HepG2 (cell line): ENCODE measurements around the gene CRAT. TPM values are rescaled to one million over a fixed set of nuclear protein-coding genes. Genes with fewer than 3 reads are reported as not detected.

ENCODE experiments used
- MAZ ChIP-seq, 2 experiments: sonication (generic) in 1 of 2; formaldehyde crosslinking in 1 of 2; IDR thresholded peaks; 2 replicates each; pipeline versions ENCODE4 v1.5.0 to v1.6.1; 2012 to 2020; ENCODE audit warnings: low read depth in 2 of 2, mild to moderate bottlenecking in 2 of 2, borderline replicate concordance in 1 of 2, improper control_type of control experiment in 1 of 2, low read length in 1 of 2, missing genetic modification reagents in 1 of 2, moderate library complexity in 1 of 2
- MYC ChIP-seq: sonication (generic); formaldehyde crosslinking; IDR thresholded peaks from 2 replicates; pipeline ENCODE4 v1.9.0; 2021; ENCODE audit warnings: missing genetic modification reagents, borderline replicate concordance
- PATZ1 ChIP-seq: sonication (generic); formaldehyde crosslinking; IDR thresholded peaks from 2 replicates; pipeline ENCODE4 v1.4.0; 2020; ENCODE audit warnings: missing genetic modification reagents
- PAX8 ChIP-seq: sonication (generic); formaldehyde crosslinking; IDR thresholded peaks from 2 replicates; pipeline ENCODE4 v1.8.0; 2022; ENCODE audit warnings: mild to moderate bottlenecking, missing genetic modification reagents, borderline replicate concordance
- SP4 ChIP-seq: sonication (generic); formaldehyde crosslinking; IDR thresholded peaks from 2 replicates; pipeline ENCODE4 v1.8.1; 2023; ENCODE audit warnings: mild to moderate bottlenecking, missing genetic modification reagents
- ZBTB38 ChIP-seq: sonication (generic); formaldehyde crosslinking; IDR thresholded peaks from 2 replicates; pipeline ENCODE4 v1.5.1; 2020; ENCODE audit warnings: mild to moderate bottlenecking, missing genetic modification reagents
- ZEB1 ChIP-seq: IDR thresholded peaks from 2 replicates; pipeline ENCODE4 v1.6.1; 2012; ENCODE audit warnings: mild to moderate bottlenecking, low read depth, inconsistent platforms; ENCODE audit not compliant: insufficient replicate concordance
- ZNF251 ChIP-seq: sonication (generic); formaldehyde crosslinking; IDR thresholded peaks from 2 replicates; pipeline ENCODE4 v1.9.0; 2021; ENCODE audit warnings: mild to moderate bottlenecking, missing genetic modification reagents
- ZNF501 ChIP-seq: sonication (generic); formaldehyde crosslinking; IDR thresholded peaks from 2 replicates; pipeline ENCODE4 v1.5.1; 2020; ENCODE audit warnings: mild to moderate bottlenecking, moderate library complexity, missing genetic modification reagents
- polyA plus RNA-seq, 8 experiments: library from polyadenylated mRNA; depleted of rRNA in 3 of 8; stranded (reverse) in 7 of 8; unstranded in 1 of 8; fragments of >200 nt; fragmentation: Illumina TruSeq in 4 of 8; extraction: Trizol in 4 of 8; gene quantifications; 2 replicates each; pipeline versions ENCODE4 v1.2.1 to v1.2.3, GENCODE V29; 2011 to 2016; ENCODE audit warnings: low read depth in 4 of 8, missing spikeins in 1 of 8, mixed read lengths in 1 of 8; ENCODE audit not compliant: insufficient read depth in 1 of 8
- total RNA-seq, 5 experiments: library from RNA; depleted of rRNA; stranded (reverse); fragments of >200 nt; fragmentation: Illumina TruSeq; extraction: Trizol; gene quantifications; 2 replicates each; pipeline ENCODE4 v1.2.3, GENCODE V29; 2016; ENCODE audit warnings: low read depth in 1 of 5
- TF ChIP-seq, protein P1 (sequence below): sonication (generic); formaldehyde crosslinking; IDR thresholded peaks from 2 replicates; pipeline ENCODE4 v1.9.0; 2021; ENCODE audit warnings: mild to moderate bottlenecking, missing genetic modification reagents
- TF ChIP-seq, protein P2 (sequence below): sonication (generic); formaldehyde crosslinking; IDR thresholded peaks from 2 replicates; pipeline ENCODE4 v1.9.0; 2022; ENCODE audit warnings: missing genetic modification reagents, mild to moderate bottlenecking, borderline replicate concordance
- TF ChIP-seq, protein P3 (sequence below): sonication (generic); formaldehyde crosslinking; IDR thresholded peaks from 2 replicates; pipeline ENCODE4 v1.4.0; 2020; ENCODE audit warnings: missing genetic modification reagents

The CRAT gene
- total and polyA plus RNA-seq, 2 of the 13 experiments (the other 11 are each of a cell fraction or from before 2014, with no cell fraction given): 26.1 to 26.6 TPM

DNA sequence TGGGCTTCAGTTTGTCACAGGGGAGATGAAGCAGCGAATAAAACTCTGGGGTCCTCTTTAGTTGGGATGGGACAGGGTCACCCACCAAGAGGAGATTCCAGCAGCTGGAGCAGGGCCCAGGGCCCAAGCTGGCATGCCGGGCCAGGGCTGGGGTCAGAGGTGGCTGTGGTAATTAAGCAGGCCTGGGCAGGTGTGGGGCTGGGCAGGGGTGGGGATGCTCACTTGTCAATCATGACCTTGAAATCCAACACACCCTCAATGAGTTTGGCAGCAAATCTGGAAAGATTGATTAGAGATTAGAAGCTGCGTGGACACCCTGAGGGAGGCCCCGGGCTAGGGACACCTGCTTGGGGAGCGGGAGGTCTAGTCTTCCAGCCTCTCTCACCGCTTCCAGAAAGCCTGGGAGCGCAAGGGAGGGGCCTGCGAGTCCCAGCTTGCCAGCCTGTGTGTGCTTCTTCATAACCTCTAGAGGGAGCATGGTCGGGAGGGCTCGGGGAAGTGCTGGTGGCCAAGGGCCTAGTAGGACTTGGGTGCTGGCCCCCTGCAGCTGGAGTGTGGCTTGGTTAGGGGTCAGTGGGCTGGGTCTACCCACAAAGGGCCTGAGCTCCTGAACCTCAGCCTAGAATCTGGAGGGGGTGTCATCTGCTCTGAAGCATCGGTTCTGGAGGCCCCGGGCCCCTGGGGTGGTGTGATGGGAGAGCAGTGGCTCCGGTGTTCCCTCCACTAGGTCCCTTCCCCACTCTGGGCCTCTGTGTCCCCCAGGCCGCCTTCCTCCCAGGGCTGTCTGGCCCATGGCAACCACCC is 7.6 kb downstream of the CRAT start (continued):
- TF ChIP-seq, protein P1, sequence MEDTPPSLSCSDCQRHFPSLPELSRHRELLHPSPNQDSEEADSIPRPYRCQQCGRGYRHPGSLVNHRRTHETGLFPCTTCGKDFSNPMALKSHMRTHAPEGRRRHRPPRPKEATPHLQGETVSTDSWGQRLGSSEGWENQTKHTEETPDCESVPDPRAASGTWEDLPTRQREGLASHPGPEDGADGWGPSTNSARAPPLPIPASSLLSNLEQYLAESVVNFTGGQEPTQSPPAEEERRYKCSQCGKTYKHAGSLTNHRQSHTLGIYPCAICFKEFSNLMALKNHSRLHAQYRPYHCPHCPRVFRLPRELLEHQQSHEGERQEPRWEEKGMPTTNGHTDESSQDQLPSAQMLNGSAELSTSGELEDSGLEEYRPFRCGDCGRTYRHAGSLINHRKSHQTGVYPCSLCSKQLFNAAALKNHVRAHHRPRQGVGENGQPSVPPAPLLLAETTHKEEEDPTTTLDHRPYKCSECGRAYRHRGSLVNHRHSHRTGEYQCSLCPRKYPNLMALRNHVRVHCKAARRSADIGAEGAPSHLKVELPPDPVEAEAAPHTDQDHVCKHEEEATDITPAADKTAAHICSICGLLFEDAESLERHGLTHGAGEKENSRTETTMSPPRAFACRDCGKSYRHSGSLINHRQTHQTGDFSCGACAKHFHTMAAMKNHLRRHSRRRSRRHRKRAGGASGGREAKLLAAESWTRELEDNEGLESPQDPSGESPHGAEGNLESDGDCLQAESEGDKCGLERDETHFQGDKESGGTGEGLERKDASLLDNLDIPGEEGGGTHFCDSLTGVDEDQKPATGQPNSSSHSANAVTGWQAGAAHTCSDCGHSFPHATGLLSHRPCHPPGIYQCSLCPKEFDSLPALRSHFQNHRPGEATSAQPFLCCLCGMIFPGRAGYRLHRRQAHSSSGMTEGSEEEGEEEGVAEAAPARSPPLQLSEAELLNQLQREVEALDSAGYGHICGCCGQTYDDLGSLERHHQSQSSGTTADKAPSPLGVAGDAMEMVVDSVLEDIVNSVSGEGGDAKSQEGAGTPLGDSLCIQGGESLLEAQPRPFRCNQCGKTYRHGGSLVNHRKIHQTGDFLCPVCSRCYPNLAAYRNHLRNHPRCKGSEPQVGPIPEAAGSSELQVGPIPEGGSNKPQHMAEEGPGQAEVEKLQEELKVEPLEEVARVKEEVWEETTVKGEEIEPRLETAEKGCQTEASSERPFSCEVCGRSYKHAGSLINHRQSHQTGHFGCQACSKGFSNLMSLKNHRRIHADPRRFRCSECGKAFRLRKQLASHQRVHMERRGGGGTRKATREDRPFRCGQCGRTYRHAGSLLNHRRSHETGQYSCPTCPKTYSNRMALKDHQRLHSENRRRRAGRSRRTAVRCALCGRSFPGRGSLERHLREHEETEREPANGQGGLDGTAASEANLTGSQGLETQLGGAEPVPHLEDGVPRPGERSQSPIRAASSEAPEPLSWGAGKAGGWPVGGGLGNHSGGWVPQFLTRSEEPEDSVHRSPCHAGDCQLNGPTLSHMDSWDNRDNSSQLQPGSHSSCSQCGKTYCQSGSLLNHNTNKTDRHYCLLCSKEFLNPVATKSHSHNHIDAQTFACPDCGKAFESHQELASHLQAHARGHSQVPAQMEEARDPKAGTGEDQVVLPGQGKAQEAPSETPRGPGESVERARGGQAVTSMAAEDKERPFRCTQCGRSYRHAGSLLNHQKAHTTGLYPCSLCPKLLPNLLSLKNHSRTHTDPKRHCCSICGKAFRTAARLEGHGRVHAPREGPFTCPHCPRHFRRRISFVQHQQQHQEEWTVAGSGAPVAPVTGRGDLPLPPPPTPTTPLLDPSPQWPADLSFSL (CRISPR knock-in tag): no peak
- TF ChIP-seq ZBTB38 (CRISPR knock-in tag) (peak; percentile 8; the same call in 1 of the 2 replicates), MYC (CRISPR knock-in tag) (no peak), ZNF501 (CRISPR knock-in tag) (0 out of 2 replicates have a peak, but pooled peaks have one; percentile 26), ZEB1 (no peak), ZNF251 (CRISPR knock-in tag) (no peak), PATZ1 (0 out of 2 replicates have a peak, but pooled peaks have one; percentile 20), PAX8 (CRISPR knock-in tag) (no peak), MAZ (IDR thresholded peaks at IDR 0.05; ENCODE audit: borderline replicate concordance, low read depth, low read length) (no peak), MAZ (CRISPR knock-in tag; IDR thresholded peaks at IDR 0.05; ENCODE audit: low read depth) (no peak), SP4 (CRISPR knock-in tag) (no peak)
- TF ChIP-seq, protein P2, sequence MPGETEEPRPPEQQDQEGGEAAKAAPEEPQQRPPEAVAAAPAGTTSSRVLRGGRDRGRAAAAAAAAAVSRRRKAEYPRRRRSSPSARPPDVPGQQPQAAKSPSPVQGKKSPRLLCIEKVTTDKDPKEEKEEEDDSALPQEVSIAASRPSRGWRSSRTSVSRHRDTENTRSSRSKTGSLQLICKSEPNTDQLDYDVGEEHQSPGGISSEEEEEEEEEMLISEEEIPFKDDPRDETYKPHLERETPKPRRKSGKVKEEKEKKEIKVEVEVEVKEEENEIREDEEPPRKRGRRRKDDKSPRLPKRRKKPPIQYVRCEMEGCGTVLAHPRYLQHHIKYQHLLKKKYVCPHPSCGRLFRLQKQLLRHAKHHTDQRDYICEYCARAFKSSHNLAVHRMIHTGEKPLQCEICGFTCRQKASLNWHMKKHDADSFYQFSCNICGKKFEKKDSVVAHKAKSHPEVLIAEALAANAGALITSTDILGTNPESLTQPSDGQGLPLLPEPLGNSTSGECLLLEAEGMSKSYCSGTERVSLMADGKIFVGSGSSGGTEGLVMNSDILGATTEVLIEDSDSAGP: peak; percentile 14; the same call in 1 of the 2 replicates
- TF ChIP-seq, protein P3, sequence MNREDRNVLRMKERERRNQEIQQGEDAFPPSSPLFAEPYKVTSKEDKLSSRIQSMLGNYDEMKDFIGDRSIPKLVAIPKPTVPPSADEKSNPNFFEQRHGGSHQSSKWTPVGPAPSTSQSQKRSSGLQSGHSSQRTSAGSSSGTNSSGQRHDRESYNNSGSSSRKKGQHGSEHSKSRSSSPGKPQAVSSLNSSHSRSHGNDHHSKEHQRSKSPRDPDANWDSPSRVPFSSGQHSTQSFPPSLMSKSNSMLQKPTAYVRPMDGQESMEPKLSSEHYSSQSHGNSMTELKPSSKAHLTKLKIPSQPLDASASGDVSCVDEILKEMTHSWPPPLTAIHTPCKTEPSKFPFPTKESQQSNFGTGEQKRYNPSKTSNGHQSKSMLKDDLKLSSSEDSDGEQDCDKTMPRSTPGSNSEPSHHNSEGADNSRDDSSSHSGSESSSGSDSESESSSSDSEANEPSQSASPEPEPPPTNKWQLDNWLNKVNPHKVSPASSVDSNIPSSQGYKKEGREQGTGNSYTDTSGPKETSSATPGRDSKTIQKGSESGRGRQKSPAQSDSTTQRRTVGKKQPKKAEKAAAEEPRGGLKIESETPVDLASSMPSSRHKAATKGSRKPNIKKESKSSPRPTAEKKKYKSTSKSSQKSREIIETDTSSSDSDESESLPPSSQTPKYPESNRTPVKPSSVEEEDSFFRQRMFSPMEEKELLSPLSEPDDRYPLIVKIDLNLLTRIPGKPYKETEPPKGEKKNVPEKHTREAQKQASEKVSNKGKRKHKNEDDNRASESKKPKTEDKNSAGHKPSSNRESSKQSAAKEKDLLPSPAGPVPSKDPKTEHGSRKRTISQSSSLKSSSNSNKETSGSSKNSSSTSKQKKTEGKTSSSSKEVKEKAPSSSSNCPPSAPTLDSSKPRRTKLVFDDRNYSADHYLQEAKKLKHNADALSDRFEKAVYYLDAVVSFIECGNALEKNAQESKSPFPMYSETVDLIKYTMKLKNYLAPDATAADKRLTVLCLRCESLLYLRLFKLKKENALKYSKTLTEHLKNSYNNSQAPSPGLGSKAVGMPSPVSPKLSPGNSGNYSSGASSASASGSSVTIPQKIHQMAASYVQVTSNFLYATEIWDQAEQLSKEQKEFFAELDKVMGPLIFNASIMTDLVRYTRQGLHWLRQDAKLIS (CRISPR knock-in tag): no peak
